OCI-LY7 (cell line): ENCODE measurements around the gene DGKH.

Experiments used
- CTCF ChIP-seq: fragments of 200-600 bp; sonication (generic); conservative IDR thresholded peaks from 2 replicates; pipeline ENCODE4 v1.5.1; 2014; ENCODE audit warnings: mild to moderate bottlenecking, antibody characterized with exemption, low read length, moderate library complexity, mixed read lengths
- EZH2phosphoT487 ChIP-seq: fragments of 200-600 bp; sonication (generic); IDR thresholded peaks from 2 replicates; pipeline ENCODE4 v1.6.1; 2018; ENCODE audit warnings: low read depth, borderline replicate concordance, mild to moderate bottlenecking, mixed run types, antibody characterized with exemption, low read length, moderate library complexity, mixed read lengths

- TF ChIP-seq CTCF (no peak), EZH2phosphoT487 (no peak)
Measured at GRCh38 chr13:42057918-42058530, 9.6 kb downstream of the DGKH start.
